ENCODE data around the gene DST.
A peak's percentile ranks its signal among the peaks of the same experiment; 100 is the strongest.

Gene DST

DNA sequence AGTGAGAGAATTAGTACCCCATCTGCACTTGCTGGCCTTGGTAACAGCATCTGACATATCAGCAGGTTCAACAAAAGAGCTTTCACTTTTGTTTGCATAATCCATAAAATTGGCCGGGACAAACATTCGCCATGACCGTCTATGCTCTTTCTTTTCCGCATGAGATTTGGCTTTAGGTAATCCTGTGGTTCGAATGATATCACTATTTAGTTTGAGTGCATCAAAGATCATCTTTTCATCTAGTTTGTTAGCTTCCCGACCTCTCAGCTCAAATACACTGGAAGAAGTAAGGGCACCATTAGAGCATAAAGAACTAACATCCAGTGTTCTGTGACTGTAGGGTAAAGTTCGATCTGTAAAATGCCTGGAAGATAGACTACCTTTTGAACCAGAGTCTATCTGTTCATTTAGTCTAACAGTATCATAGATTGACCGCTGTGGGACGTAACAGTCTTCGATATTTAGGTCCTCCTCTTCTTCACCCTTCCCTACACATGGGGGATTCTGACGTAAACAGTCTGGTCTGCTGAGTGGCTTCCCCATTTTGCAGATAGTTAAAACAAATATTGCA is 101.6 kb downstream of the DST start:
- no peak for DNase-seq (ENCODE audit: low read depth)
- TF ChIP-seq, protein P1, sequence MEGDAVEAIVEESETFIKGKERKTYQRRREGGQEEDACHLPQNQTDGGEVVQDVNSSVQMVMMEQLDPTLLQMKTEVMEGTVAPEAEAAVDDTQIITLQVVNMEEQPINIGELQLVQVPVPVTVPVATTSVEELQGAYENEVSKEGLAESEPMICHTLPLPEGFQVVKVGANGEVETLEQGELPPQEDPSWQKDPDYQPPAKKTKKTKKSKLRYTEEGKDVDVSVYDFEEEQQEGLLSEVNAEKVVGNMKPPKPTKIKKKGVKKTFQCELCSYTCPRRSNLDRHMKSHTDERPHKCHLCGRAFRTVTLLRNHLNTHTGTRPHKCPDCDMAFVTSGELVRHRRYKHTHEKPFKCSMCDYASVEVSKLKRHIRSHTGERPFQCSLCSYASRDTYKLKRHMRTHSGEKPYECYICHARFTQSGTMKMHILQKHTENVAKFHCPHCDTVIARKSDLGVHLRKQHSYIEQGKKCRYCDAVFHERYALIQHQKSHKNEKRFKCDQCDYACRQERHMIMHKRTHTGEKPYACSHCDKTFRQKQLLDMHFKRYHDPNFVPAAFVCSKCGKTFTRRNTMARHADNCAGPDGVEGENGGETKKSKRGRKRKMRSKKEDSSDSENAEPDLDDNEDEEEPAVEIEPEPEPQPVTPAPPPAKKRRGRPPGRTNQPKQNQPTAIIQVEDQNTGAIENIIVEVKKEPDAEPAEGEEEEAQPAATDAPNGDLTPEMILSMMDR (IDR thresholded peaks at IDR 0.05; ENCODE audit: low read depth, low read length, missing control alignments): no peak
- peak overlapping the region; percentile 38 for H3K4me3 ChIP-seq (ENCODE audit: low read depth, low read length)

DNA sequence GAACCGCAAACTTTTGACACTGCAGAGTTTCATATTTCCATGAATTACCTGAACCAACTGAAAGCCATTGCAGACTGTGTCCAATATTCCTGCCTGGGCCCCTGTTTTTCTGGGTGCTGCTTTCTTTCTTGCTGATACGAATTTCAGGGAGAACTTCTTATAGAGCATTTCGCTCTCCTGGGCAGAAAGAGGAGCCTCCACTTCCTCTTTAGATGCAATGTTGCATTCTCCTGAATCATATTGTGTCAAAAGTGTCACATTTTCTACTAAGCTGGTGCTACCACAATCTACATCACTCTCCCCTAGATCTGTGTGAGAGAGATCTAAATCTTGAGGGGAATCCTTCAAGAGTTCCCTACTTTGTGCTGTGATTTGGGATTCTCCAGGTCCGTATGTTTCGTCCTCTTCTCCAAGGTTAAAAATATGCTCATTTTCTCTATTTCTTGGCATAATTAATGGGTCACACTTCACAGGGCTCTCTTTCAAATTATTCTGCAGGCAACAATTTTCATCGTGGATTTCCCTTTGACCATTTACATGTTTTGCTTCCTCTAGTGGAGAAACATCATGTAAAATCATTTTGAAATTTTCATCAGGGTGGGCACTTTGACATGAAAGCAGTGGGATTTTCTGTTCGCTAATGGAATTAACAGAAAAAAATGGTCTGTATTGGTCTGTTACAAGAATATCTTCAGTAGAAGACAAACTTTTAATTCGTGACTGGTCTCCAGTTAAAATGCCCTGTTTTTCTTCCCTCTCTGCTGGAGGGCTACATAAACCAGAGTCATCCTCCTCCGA is 102.3 kb downstream of the DST start:
- TF ChIP-seq, protein P1 (IDR thresholded peaks at IDR 0.05; ENCODE audit: low read depth, low read length, missing control alignments): no peak
- no peak for DNase-seq (ENCODE audit: low read depth)

DNA sequence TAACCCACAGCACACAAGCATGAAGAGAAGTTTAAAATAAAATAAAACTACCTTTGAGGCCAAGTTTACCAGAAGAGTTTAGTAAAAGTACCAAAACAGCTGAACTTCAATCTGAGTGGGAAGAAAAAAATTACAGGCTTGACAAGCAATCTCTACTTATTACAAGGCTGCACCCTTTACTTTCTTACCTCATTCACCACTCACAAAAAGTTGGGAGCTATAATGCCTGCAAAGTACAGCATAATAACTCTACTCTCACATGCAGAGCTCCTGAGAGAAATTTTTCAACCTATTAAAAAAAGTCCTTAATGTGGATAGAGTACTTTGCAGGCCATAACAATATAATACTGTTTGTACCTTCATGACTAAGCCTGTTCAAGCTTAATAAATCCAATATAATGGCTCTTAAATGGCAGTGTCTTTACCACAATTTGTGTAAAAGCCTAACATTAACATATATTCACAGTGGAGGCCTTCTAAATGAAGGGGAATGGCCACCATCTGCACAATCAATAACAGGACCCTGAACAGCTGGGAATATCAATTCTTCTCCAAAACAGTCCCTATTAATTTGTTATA is 103.1 kb downstream of the DST start:
- DNase-seq (ENCODE audit: low read depth): no peak
- TF ChIP-seq, protein P1 (IDR thresholded peaks at IDR 0.05; ENCODE audit: low read depth, low read length, missing control alignments): no peak
- no peak overlapping the region for H3K4me3 ChIP-seq (ENCODE audit: low read depth, low read length)

More for the DNA sequence above, 102.3 kb downstream of the DST start:
- H3K4me3 ChIP-seq (ENCODE audit: low read depth, low read length): peak overlapping the region; percentile 38

DNA sequence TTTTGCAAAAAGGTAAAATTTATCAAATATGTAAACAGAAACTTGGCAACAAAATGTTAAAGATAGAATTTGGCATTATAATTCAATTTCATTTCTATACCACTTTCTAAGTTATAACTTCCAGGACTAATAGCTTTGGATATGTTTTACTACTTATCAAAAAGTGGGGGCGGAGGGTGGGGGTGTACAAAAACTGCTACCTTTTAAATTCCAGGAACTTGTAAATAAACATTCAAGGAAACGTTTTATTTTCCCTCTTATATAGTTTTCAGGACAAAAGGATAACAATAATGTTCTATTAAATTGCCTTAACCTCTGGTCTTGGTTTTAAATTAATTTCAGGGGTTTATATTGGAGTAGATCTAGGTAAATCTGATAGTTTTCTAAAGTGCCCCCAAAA is 103.8 kb downstream of the DST start:
- TF ChIP-seq, protein P1 (IDR thresholded peaks at IDR 0.05; ENCODE audit: low read depth, low read length, missing control alignments): no peak
- no peak overlapping the region for H3K4me3 ChIP-seq (ENCODE audit: low read depth, low read length)

DNA sequence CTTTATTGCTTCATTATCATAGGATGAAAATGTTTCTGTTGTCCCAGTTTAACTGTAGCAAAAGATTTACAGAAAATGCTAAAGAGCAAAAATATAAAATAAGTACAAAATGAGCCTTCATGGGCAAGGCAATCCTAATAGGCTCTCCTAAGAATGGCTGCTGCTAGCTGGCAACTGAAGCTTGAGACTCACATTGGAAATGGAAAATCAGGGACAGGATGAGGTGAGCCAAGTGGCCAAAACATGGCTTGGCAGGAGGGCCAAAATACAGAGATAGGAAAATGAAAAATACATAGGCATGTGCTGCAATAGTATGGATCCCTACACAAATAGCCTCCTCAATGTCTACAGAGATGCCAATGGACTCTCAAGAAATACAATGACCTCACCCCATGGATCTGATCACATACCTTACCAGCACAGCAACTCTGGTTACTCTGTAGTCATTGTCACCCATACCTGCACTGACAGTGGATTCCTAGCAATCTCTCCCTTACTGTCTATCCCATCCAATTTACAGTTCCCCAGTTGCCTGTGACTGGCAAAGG is 105.4 kb downstream of the DST start:
- no peak overlapping the region for H3K4me3 ChIP-seq (ENCODE audit: low read depth, low read length)
- TF ChIP-seq, protein P1 (IDR thresholded peaks at IDR 0.05; ENCODE audit: low read depth, low read length, missing control alignments): no peak
- no peak for DNase-seq (ENCODE audit: low read depth)

More for the DNA sequence above, 103.8 kb downstream of the DST start:
- DNase-seq (ENCODE audit: low read depth): no peak

DNA sequence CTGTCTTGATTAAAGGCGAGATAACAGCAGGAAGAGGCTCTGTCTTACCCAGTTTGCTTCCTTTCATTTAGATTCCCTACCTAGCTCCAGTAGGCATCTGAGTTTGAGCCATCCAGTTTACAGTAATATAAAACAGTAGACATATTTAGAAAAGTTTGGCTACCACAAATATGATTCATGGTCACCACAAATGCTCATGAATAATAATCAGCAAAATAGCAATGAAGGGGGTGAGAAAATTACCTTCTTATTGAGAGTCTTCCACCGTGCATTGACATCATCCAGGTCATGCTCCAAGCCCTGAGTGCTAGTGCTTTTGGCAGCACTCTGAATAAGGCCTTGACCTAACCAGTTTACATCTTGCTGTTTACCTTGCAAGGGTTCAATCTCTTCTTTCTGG is 106.2 kb downstream of the DST start:
- TF ChIP-seq, protein P1 (IDR thresholded peaks at IDR 0.05; ENCODE audit: low read depth, low read length, missing control alignments): no peak
- no peak overlapping the region for H3K4me3 ChIP-seq (ENCODE audit: low read depth, low read length)
- no peak for DNase-seq (ENCODE audit: low read depth)

Data from GM12864 (cell line).